Fibroblast of skin of back (primary cell): Measurements from ENCODE around the gene SPAG16.
A peak's percentile ranks its signal among the peaks of the same experiment; 100 is the strongest.

ENCODE experiments used
- DNase-seq: peaks from one replicate; pipeline ENCODE4 v3.0.0-alpha.2; 2013

Gene SPAG16

GRCh38 chr2:214196260-214196659, 912.0 kb downstream of the SPAG16 start:
- no peak for DNase-seq

- no peak for DNase-seq
Observed at GRCh38 chr2:214201892-214202291, 917.6 kb downstream of the SPAG16 start.

- DNase-seq, result peak; percentile 12
Observed at GRCh38 chr2:214203214-214203613, 919.0 kb downstream of the SPAG16 start.

GRCh38 chr2:214203744-214204289, 919.6 kb downstream of the SPAG16 start:
- DNase-seq, result peak; percentile 61

- DNase-seq, result no peak
Observed at GRCh38 chr2:214215107-214215506, 930.8 kb downstream of the SPAG16 start.

GRCh38 chr2:214217136-214217535, 932.9 kb downstream of the SPAG16 start:
- DNase-seq, result no peak

GRCh38 chr2:214217599-214217998, 933.3 kb downstream of the SPAG16 start:
- no peak for DNase-seq

- no peak for DNase-seq
Observed at GRCh38 chr2:214220251-214220650, 936.0 kb downstream of the SPAG16 start.

GRCh38 chr2:214226061-214226460, 941.8 kb downstream of the SPAG16 start:
- DNase-seq, result no peak

GRCh38 chr2:214232271-214232670, 948.0 kb downstream of the SPAG16 start:
- DNase-seq, result peak; percentile 12

- no peak for DNase-seq
Observed at GRCh38 chr2:214233164-214233563, 948.9 kb downstream of the SPAG16 start.

- no peak for DNase-seq
Observed at GRCh38 chr2:214242797-214243196, 958.5 kb downstream of the SPAG16 start.

GRCh38 chr2:214244847-214245246, 960.6 kb downstream of the SPAG16 start:
- DNase-seq, result peak; percentile 21

- no peak for DNase-seq
Observed at GRCh38 chr2:214246417-214246816, 962.2 kb downstream of the SPAG16 start.

GRCh38 chr2:214247531-214247930, 963.3 kb downstream of the SPAG16 start:
- DNase-seq, result no peak

- no peak for DNase-seq
Observed at GRCh38 chr2:214255046-214255445, 970.8 kb downstream of the SPAG16 start.

GRCh38 chr2:214261683-214262082, 977.4 kb downstream of the SPAG16 start:
- peak; percentile 56 for DNase-seq

GRCh38 chr2:214264171-214264570, 979.9 kb downstream of the SPAG16 start:
- DNase-seq, result no peak

- DNase-seq, result peak; percentile 9
Observed at GRCh38 chr2:214265991-214266489, 981.8 kb downstream of the SPAG16 start.

- DNase-seq, result no peak
Observed at GRCh38 chr2:214277880-214278279, 993.6 kb downstream of the SPAG16 start.

- DNase-seq, result no peak
Observed at GRCh38 chr2:214286011-214286410, 1001.7 kb downstream of the SPAG16 start.

- DNase-seq, result no peak
Observed at GRCh38 chr2:214293593-214293992, 1009.3 kb downstream of the SPAG16 start.

- DNase-seq, result no peak
Observed at GRCh38 chr2:214294426-214294825, 1010.2 kb downstream of the SPAG16 start.

- no peak for DNase-seq
Observed at GRCh38 chr2:214297423-214297822, 1013.2 kb downstream of the SPAG16 start.

- no peak for DNase-seq
Observed at GRCh38 chr2:214310319-214310718, 1026.1 kb downstream of the SPAG16 start.
